Ectodermal cell (in vitro differentiated cells): ENCODE results near the gene FSTL3.
A peak's percentile ranks its signal among the peaks of the same experiment; 100 is the strongest.

ENCODE experiments used
- H3K27ac ChIP-seq: 2 replicates; pipeline ENCODE4 v1.7.0; 2013; ENCODE audit warnings: mild to moderate bottlenecking, low read depth, low read length; ENCODE audit not compliant: insufficient read depth, poor library complexity, severe bottlenecking
- H3K27me3 ChIP-seq: 2 replicates; pipeline ENCODE4 v1.7.0; 2013; ENCODE audit warnings: mild to moderate bottlenecking, low read length; ENCODE audit not compliant: insufficient read depth, control insufficient read depth, poor library complexity, severe bottlenecking
- H3K36me3 ChIP-seq: one replicate; pipeline ENCODE4 v1.7.0; 2013; ENCODE audit warnings: low read length; ENCODE audit not compliant: control insufficient read depth, insufficient read depth
- H3K4me1 ChIP-seq: one replicate; pipeline ENCODE4 v1.7.0; 2013; ENCODE audit warnings: low read length; ENCODE audit not compliant: control insufficient read depth, insufficient read depth
- H3K4me3 ChIP-seq: 2 replicates; pipeline ENCODE4 v1.7.0; 2013; ENCODE audit warnings: low read depth, low read length, control low read depth; ENCODE audit not compliant: insufficient read depth
- H3K9me3 ChIP-seq: 2 replicates; pipeline ENCODE4 v1.7.0; 2013; ENCODE audit warnings: mild to moderate bottlenecking, low read length, moderate library complexity; ENCODE audit not compliant: control insufficient read depth
- WGBS, 2 experiments: methylation state at CpG; one replicate each; pipeline ENCODE4 v1.1.7; 2013; ENCODE audit warnings: missing lambda C conversion rate in 2 of 2; 5-methylcytosine and 5-hydroxymethylcytosine counted together

FSTL3 gene

DNA sequence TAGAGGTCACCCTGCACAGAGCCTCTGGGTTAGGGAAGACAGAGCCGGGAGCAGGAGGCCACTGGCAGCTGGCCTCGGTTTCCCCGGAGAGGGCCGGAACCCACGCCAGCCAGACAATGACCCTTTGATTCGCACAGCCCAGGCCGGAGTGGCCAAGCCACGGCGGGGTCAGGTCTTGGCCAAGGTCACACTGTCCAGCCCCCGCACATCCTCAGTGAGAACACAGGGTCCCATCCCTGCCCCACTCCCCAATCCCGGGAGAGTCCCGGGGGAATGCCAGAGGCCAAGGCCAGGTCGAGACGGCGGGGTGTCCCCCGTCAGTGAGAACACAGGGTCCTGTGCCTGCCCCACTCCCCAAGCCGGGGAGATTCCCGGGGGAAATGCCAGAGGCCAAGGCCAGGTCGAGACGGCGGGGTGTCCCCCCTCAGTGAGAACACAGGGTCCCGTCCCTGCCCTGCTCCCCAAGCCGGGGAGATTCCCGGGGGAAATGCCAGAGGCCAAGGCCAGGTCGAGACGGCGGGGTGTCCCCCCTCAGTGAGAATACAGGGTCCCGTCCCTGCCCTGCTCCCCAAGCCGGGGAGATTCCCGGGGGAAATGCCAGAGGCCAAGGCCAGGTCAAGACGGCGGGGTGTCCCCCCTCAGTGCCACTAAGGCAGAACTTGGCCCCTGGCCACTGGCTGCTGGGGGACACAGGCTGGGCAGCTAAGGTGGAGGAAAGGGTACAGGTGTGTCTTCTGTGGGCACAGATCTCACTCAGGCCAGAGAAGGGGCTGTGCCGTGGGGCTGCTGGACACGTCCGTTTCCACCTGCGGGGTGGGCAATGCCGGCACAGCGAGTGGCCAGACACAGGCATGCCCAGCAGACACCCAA, 1.7 kb upstream of the FSTL3 start:
- Histone ChIP-seq H3K4me3 (no peak overlapping the region), H3K27ac (no peak overlapping the region), H3K36me3 (no peaks in the 10 kb centered on the region), H3K27me3 (peaks cover 37% of the 10 kb centered on the region), H3K9me3 (no peaks in the 10 kb centered on the region), H3K4me1 (peaks cover 2% of the 10 kb centered on the region)
- WGBS, 2 experiments, result 89 to 90% methylated on average over 38 of the region's 38 CpGs

DNA sequence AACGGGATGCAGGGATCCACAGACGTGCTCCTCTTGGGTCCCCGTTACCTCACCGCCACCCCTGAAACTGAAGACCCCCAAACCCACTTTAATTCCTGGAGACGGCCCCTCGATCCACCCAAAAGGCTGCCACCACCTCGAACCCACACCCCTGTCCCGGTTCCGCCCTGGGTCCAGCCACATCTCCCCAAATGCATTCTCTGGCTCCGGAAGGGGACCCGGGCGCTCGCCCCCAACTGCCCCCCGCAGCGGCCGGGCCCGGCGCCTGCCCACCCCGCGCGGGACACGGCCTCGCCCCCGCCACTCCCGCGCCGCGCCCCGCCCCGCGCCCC, 219 bp upstream of the FSTL3 start:
- Histone ChIP-seq H3K27ac (no peak overlapping the region), H3K9me3 (no peaks in the 10 kb centered on the region), H3K4me1 (peaks cover 3% of the 10 kb centered on the region), H3K4me3 (no peak overlapping the region), H3K27me3 (peaks cover 37% of the 10 kb centered on the region), H3K36me3 (no peaks in the 10 kb centered on the region)
- 33% methylated on average over 31 of the region's 31 CpGs for WGBS, 2 experiments

- Histone ChIP-seq H3K4me1 (peaks cover 3% of the 10 kb centered on the region), H3K9me3 (no peaks in the 10 kb centered on the region), H3K4me3 (no peak overlapping the region), H3K36me3 (no peaks in the 10 kb centered on the region), H3K27ac (no peak overlapping the region), H3K27me3 (peaks cover 37% of the 10 kb centered on the region)
- 37 to 40% methylated on average over 15 of the region's 15 CpGs for WGBS, 2 experiments
These were observed 1.0 kb downstream of the FSTL3 start for GRCh38 chr19:677201-677600.

DNA sequence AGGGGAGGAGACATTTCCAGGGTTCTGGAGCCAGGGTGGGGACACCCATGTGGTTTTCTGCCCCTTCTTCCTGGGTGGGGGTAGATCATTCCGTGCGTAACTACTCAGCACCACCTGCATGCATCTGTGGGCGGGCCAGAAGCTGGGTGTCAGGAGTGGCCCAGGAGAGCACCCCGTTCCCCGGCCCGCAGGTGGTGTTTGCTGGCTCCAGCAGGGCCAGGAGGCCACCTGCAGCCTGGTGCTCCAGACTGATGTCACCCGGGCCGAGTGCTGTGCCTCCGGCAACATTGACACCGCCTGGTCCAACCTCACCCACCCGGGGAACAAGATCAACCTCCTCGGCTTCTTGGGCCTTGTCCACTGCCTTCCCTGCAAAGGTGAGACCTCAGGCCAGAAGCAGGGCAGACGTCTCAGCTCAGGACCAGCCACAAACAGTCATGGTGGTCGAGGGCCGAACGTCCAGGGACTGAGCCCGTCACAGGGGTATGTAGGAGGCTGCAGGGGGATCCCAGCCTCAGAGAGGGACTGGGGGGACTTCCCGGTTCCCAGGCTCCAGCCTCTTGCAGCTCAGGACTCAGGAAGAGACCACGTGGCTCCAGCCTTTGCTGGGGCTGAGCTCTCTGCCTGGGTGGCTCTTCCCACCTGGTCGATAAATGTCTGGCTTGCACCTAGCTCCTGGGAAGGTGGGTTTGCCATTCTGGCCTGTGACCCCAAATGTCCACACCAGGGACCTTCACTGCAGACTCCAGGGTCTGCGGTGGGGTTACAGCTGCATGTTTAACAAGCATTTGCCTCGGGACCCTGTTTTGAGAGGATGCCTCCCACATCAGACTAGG, 1.6 kb downstream of the FSTL3 start:
- H3K27me3 ChIP-seq, result peaks cover 37% of the 10 kb centered on the region
- H3K4me3 ChIP-seq, result no peak overlapping the region
- no peaks in the 10 kb centered on the region for H3K36me3 ChIP-seq
- no peak overlapping the region for H3K27ac ChIP-seq
- H3K4me1 ChIP-seq, result peaks cover 3% of the 10 kb centered on the region
- no peaks in the 10 kb centered on the region for H3K9me3 ChIP-seq
- WGBS, 2 experiments, result 86% methylated on average over 22 of the region's 22 CpGs

DNA sequence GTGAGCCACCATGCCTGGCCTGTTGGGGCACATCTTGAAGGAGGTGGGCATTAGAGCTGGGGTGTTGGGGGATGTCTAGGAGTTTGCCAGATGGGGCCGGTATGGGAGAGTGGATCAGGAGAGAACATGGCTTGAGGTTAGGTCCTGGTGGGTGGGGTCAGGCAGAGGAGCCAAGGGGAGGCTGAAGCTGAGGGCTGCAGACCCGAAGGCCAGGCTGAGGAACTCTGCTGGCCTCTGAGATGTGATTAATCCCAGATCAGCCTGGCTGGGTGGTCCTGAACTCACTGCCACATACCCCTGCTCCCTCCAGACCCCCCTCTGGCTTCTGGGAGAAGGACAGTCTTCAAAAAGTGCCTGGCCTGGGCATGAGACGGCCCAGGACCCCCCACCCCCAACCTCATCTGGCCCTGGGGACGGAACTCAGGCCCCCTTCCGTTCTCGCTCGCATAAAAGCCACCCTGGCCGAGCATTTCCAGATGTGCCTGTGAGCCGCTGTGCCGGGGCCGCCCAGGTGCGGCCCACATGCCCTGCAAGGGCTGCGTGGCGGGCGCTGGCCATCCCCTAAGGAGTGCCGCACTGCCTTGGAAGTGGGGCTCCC, 2.7 kb downstream of the FSTL3 start:
- Histone ChIP-seq H3K27me3 (peaks cover 37% of the 10 kb centered on the region), H3K36me3 (no peaks in the 10 kb centered on the region), H3K9me3 (no peaks in the 10 kb centered on the region), H3K4me3 (no peak overlapping the region), H3K4me1 (peaks cover 3% of the 10 kb centered on the region), H3K27ac (no peak overlapping the region)
- 83 to 86% methylated on average over 16 of the region's 16 CpGs for WGBS, 2 experiments

- Histone ChIP-seq H3K9me3 (no peaks in the 10 kb centered on the region), H3K36me3 (no peaks in the 10 kb centered on the region), H3K27me3 (peaks cover 32% of the 10 kb centered on the region), H3K27ac (peak overlapping the region; percentile 87), H3K4me3 (peak overlapping the region; percentile 79), H3K4me1 (peaks cover 3% of the 10 kb centered on the region)
- WGBS, 2 experiments, result 5 to 6% methylated on average over 69 of the region's 69 CpGs
These were observed 3.5 kb downstream of the FSTL3 start for GRCh38 chr19:679418-680286.

GRCh38 chr19:680287-681028, 4.3 kb downstream of the FSTL3 start:
- H3K27me3 ChIP-seq, result peaks cover 24% of the 10 kb centered on the region
- 0 to 1% methylated on average over 70 of the region's 70 CpGs for WGBS, 2 experiments
- no peaks in the 10 kb centered on the region for H3K36me3 ChIP-seq
- H3K9me3 ChIP-seq, result no peaks in the 10 kb centered on the region
- H3K27ac ChIP-seq, result peak overlapping the region; percentile 87
- H3K4me1 ChIP-seq, result peaks cover 3% of the 10 kb centered on the region
- peak overlapping the region; percentile 79 for H3K4me3 ChIP-seq

GRCh38 chr19:681029-682019, 5.1 kb downstream of the FSTL3 start:
- Histone ChIP-seq H3K36me3 (no peaks in the 10 kb centered on the region), H3K9me3 (no peaks in the 10 kb centered on the region), H3K27me3 (peaks cover 16% of the 10 kb centered on the region), H3K4me1 (peaks cover 3% of the 10 kb centered on the region), H3K27ac (no peak overlapping the region), H3K4me3 (peak overlapping the region; percentile 48)
- 82% methylated on average over 54 of the region's 54 CpGs for WGBS, 2 experiments
